ENCODE data around the gene HOXB13.

HOXB13 gene

DNA sequence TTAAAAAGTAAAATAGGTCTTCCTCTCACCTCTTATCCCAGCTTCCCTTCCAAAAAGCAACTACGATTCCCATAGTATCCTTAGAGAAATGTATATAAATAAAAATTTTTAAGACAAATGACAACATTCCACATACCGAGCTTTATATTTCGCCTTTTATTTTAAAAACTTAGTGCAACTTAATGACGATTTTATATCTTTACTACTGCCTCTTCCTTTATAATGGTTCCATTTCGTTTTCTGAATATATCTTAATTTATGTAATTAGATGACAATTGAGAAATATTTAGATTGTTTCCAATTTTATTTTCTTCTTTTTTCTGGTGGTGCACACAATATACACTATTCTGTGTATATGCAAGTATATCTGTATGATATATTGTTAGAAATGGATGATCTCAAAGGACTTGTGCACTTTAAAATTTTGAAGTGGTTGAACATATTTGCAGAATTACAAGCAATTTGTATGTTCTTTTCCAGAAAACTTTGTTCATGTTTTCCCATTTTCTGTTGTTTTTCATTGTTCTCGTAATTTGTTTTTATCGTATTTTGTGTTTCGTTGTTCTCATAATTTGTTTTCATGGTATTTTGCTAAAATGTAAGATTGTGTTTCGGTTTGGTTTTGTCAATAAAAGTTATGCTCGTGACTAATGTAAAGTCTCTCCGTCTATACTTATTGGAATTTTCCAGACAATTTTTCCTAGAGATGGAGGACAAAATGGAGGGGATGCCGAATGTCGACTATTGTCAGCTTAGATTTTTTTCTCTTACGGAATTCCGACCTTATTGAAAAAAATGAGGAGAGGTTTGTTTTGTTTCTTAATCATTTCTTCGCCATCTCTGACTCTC, 20.4 kb upstream of the HOXB13 start:
- no peak for DNase-seq (ENCODE audit: low read depth in 3 of 3)

DNA sequence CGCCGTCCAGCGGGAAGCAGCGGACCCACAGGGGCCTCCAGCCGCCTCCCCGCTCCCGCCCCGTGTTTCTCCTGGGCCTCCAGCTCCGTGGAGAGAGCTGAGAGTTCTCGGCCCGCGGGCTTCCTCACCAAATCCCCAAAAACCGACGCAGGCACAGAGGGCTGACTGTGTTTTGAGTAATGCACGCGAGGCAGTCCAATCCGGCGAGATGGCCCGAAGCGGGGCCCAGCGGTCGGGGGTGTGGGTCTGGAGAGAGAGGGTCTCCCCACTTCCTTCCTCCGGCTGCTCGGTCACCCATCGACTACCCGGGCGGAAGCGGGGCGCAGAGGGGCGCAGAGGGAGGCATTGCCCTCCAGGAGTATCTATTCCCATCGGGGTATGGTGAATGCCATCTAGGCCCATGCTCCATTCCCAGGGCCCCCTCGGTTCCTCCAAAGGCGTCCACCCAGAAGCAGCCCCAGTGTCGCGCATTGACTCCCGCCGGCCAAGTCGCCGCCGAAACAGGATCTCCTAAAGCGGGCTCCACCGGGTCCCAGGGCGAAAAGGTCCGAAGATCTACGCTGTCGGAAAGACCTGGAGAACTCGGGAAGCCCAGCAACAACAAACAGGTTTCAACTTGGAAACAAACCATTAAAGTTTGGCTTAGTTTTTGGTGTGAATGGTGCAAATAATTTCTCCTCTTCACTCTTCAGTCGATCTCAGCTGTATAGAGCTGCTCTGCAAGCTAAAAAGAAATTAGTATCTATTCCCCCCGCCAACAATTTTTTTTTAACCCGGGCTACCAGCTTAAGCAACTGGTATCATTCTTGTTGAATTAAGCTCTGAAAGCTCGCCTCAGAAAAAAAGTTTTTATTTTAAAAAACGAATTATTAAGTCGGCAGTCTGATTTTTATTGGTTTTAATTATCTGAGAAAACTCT, 19.2 kb upstream of the HOXB13 start:
- DNase-seq (ENCODE audit: low read depth in 3 of 3), result no peak

DNA sequence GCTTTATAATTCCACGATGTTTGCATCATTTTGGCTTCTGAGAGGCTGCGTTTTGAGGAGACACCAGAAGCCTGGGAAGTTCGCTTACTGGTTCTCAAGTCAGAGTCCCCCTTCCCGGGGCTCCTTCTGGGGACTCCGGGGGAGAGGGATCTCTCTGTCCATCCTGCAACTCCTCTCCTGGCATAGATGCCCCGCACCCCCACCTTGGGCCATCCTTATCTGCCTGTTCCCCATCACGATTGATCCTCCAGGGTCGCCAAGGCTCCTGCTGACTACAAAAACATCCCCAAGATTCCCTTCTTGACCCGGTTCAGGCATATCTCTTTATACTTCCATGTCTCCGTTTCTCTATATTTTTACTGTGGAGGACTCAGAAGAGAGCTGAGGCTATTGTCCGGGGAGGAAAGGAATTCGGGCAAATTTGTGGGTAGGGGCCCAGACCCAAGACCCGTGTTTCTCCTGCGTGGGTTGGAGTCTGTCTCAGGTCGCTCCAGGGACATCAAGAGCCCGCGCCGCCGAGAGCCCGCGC, 18.4 kb upstream of the HOXB13 start:
- no peak for DNase-seq (ENCODE audit: low read depth in 3 of 3)

DNA sequence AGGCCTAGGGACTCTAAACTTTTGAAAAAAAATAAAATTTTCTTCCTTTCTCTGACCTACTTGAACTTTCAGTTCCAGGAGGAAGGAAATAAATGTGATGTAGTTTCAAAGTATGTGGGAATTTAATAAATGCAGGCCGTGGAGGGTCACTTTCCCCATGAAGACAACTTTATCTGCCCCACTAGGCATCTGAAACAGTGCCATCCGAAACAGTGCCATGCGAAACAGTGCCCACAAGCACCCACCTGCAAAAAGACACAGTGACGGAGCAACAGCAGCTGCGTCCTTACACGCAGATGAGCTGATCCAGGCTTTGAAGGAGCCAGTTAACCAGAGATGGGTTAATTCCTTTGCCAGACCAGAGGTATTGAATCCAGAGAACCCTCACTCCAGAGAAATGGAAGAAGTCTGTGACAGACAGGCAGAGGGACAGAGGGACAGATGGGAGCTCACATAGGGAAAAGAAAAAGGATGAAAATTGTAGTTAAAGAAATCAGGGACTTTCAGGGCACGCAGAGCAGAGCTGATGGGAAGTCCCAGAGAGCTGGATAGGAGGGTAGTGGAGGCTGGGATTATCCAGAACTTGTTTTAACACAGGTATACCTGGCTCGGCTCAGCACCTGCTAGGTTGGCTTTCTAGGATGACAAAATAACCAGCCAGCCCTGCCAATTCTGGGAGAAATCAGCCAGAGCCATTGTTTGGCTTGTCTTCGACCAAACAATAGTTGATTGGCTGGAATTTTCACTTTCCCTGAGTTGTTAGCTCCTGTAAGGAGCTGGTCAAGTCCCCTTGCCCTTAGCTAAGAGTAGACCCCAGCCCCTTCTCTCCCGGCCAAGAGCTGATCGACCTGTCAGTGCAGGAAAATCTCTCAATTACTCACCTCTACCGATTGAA, 17.1 kb upstream of the HOXB13 start:
- no peak for DNase-seq (ENCODE audit: low read depth in 3 of 3)

DNA sequence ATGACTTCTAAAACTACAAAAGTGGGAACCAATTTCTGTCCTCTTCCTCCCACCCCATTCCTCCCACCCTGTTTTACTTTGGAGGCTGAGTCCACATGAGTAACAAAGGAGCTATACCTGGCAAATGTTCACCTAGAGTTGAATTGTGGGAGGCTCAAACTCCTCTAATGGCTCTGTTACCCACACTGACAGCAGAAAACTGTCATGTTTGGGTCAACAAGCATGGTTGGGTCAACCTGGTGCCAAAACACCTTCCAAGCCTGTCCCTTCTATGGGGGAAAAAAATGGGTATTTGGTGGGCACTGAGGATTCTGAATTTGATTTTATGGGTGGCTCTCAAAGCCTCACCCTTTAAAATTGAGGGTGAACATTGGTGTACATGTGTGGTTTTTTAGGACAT, 12.0 kb upstream of the HOXB13 start:
- no peak for DNase-seq (ENCODE audit: low read depth in 3 of 3)

DNA sequence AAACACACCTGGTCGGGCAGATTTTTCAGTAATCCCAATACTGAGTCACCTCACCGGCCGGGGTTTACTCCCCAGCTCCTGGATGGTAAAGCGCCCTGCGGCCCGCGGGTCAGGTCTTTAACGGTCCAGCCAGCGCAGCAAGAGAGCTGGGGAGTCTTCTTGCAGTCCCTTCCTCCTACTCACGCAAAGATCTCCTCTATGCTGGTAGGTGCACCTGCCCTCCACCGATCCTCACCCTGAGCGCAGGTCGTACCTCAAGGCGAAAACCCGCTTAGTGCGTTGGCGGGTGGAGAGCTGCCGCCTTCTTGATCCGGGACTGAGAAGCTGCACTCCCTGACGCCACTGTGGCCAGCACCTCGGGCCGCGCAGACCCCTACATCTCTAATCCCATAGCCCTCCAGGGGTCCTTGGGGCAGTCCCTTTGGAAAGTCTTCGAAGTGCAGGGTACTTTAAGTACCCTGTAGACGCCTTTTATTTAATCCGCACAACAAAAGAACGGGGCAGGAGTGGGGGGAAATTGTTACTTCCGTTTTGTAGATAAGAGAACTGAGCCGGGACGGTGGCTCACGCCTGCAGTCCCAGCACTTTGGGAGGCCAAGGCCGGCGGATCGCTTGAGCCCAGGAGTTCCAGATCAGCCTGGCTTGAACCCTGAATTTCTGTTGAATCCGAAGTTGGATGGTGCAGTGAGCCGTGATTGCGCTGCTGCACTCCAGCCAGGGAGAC, 10.4 kb upstream of the HOXB13 start:
- no peak for DNase-seq (ENCODE audit: low read depth in 3 of 3)

DNA sequence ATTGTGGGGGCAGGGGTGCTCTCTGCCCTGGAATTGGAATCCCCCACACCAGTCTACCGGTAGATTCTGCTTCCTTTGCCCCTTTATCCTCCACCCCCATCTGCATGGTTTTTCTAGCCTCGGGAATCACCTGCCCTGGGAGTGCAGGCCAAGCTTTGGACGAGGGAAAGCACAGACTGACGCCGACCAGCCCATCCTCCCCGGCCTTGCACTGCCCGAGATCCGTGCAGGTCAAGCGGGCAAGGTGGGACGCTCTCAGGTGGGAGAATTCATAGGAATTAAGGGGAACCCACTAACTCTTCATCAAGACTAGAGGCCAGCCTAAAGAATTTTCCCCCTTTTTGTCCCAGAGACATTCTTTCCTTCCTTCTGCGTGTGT, 9.9 kb upstream of the HOXB13 start:
- no peak for DNase-seq (ENCODE audit: low read depth in 3 of 3)

DNA sequence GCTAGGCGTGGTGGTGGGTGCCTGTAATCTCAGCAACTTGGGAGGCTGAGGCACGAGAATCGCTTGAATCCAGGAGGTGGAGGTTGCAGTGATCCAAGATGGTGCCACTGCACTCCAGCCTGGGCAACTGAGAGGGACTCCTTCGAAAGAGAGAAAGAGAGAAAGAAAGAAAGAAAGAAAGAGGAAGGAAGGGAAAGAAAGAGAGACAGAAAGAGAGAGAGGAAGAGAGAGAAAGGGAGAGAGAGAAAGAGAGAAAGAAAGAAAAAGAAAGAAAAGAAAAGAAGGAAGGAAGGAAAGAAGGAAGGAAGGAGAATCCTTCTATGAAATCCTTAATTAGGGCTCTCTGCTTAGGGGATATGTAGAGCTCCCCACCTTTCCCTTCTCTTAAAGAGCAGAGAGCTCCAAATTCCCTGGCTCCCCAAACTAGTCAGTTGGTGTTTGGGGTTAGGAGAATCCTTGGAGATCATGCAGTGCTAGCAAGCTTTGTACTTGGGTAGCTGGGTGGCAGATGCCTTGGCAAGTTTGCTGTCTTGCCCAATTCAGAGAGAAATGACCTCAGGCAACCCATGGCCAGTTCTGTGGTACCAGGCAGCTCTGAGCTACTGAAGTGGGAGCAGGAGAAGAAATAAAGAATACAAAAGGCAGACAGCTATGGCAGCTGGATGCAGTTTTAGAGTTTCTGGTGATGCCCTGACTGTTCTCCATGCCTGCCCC, 8.9 kb upstream of the HOXB13 start:
- no peak for DNase-seq (ENCODE audit: low read depth in 3 of 3)

DNA sequence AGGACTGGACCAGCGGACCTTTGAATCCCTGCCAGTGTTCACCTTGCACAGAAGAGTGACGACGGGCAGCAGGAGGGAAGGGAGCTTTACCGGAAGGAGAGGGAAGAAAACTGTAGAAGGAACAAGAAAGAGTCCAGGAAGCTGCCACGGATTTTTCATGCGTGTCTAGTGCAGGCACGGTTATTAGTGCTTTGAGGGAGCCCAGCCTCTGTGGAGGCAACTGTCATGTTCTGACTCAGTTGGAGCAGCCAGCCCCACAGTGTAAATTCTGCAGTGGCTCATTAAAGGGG, 6.5 kb upstream of the HOXB13 start:
- DNase-seq (ENCODE audit: low read depth in 3 of 3), result no peak

DNA sequence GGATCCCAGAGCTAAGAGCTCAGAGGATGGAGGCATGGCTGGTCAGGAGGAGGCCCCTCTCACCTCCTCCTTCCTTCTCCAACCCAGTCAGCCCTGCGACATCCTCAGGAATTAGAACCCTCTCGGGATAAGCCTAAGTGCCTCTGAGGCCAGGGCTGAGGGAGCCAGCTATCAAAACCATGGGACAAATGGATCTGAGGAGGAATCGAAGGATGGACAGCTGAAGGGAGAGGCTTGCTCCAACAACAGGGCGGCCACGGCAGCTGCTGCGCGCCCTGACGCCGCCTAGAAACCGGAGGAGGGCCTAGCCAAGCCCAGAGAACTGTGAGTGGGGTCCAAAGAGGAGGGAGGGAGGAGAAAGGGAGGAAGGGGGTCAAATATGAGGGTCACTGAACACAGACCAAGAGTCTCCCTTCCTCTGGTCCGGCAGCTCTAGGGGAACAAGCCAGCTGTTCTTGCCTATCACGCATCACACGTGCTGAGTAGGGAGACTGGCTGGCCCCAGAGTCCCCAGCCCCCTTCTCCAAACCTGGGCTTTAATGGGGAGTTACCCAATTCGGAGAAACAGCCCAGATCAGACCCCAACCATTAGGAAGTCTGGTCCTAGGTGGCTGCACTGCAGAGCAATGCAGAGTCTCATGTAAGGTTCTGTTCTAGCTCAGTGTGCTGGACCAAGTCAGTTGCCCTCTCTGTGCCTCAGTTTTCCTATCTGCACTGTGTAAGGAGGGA, 5.9 kb upstream of the HOXB13 start:
- no peak for DNase-seq (ENCODE audit: low read depth in 3 of 3)

DNA sequence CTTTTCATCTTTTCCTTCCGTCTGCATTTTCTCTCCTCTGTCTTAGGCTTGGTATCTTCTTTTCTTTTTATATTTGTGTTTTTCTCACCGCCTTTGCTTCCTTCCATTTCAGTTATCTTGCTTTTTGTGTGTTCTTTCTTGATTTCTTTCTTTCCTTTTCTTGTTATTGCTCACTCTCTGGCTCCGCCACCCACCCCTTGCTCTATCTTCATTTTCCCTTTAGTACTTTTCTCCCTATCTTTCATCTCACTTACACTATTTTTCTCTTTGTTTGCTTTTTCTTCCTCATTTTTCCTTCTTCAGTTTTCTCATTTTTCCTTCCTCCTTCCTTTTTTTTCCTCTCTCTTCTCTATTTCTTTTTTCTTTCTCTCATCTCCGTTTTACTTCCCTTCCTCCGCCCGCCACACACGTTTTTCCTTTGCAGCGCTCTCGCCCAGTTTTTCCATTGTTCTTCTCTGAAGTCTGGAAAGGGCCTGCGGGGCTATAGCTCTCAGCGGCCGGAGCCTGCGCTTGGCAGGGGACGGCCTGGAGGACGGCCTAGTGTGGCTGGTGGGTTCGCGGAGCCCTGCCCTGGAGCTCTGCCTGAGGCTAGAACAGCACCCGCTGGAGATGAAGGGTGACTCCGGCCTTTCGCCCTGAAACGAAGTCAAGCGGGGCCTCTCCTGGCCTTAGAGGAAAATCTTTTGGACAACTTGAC, 5.2 kb upstream of the HOXB13 start:
- no peak for DNase-seq (ENCODE audit: low read depth in 3 of 3)

DNA sequence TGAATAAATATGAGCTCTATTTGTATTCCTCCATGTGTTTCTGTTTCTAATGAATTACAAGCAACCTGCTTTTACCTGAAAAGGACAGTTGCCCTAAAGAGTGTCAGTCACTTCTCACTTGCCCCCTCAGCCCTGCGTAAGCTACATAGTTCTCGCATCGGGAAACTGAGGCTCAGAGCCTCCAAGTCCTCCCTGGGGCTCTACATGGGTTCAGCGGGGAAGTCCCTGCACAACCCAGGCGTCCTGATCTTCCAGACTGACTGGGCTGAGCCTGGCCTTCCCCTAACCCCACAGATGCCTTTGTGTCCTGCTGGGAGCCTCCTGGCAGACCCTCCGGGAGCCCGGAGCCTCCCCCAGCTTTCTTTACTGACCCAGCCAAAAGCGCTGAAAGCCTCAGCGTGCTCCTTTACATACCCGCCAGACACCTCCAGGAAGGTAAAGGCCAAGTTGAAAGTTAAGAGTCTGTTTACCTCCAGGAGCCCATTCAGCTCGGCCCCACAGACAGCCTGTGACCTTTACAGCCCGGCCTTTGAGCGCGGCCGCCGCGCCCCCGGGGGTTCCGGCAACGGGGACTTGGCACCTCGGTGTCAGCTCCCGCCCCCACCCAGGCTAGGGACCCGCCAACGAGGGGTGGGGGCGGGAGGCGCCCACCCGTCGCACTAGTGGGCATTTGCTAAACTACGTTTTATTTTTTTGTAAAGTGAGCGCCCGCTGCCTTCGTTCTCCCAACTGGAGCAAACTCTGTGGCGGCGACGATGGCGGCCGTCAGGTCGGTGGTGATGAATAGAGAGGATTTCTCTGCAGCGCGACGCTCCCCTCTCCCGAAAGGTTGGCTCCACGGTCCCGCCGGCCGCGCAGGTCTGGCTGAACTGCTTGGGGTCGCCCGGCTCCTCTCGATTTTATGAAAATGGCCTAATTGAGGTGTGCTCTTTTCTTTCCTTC, 4.4 kb upstream of the HOXB13 start:
- DNase-seq (ENCODE audit: low read depth in 3 of 3), result no peak

DNA sequence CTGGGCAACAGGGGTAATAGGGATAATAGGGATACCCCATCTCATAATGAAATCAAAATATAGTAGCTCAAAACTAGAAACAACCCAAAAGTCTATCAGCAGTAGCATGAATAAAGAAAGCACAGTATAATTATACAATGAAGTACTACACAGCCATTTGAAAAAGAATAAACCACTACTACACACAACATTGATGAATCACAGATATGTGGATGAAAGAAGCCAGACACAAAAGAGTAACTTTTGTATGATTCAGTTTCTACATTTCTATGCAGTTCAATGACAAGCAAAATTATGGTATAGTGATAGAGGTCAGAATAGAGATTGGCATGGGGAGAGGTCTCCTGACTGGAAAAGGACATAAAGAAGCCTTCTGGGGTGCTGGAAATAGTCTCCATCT, 2.8 kb upstream of the HOXB13 start:
- no peak for DNase-seq (ENCODE audit: low read depth in 3 of 3)

DNA sequence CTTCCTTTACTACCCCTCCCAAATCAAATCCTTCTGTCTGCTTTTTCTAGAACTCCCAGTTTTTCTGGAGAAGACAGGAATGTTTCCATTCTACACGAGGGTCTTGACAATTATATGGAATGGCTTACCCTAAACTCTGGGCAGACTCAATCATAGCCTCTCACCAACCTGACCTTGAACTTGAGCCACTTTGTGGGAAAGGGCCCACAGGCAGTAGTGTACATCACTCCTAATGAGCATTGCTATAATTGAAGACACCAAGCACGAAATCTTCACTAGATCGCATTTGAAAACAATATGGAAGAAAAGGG, 1.6 kb upstream of the HOXB13 start:
- DNase-seq (ENCODE audit: low read depth in 3 of 3), result no peak

DNA sequence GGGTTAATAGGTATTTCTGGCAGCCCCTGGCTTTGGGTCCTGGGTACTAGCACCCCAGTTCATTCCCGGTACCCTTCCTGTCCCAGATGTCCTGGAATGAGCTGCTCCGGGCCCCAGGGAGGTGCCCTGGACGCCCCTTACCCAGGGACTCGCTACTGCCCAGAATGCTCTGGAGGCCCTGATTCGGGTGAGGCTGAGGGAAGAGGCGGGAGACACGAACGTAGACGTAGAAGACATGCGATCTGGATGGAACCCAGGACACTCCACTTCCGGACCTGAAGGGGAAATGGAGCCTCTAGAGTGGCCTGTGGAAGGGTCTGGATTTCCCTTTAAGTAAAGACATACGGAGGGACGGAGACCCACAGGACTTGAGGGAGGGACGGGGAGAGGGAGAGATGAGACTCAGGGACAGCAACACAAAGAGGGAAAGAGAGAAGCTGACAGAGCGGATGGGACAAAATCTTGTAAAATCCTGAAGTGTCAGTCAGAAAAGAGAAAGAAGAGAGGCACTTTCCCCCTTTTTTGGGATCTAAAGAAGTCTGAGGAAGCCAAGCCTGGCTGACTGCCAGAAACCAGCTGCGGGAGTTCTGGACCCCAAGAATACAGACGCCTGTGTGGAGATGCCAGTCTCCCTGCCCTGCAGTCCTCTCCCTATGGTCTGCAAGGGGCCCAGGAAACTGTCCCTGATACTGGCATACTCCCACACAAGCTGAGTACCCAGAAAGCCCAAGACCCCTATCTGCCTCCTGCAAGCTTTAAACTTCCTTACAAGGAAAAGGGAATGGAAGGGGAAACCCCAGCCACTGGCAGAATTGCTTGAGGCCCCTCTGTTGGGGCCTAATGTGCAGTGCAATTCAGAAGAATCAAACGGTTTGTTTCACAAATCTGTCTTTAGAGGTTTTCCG, 1.0 kb upstream of the HOXB13 start:
- DNase-seq (ENCODE audit: low read depth in 3 of 3), result no peak

DNA sequence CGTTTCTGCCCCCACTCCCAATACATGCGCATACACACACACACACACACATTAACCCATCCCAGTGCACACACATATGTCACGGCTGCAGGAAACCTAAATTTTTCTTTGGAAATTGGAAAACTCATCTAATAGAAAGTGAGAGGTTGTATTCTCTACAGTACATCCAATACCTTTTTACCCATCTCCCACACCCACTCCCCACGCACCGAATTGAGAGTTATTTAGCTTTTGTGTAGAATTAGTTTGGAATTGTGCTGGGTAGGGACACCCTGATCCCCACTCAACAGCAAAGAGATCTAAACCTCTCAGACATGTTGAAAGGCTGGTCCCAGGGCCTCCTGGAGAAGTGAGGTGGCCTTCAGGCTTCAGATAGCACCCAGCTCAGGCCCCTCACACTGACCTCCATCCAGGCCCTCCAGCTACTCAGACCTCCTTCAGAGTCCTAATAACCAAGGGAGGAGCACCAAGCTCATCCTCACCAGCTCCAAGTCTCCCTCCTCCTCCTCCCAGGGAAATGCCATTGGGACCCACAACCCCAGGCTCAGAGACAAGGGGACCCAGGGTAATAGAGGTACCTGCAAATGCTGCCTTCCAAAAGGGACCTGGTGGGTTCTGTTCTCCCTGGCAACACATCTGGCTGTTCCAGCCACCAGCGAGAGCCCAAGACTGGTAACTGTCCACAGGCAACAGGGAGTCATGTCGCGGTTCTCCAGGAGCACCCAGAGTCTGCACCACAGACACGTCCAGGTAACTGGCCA, 955 bp downstream of the HOXB13 start:
- no peak for DNase-seq (ENCODE audit: low read depth in 3 of 3)

DNA sequence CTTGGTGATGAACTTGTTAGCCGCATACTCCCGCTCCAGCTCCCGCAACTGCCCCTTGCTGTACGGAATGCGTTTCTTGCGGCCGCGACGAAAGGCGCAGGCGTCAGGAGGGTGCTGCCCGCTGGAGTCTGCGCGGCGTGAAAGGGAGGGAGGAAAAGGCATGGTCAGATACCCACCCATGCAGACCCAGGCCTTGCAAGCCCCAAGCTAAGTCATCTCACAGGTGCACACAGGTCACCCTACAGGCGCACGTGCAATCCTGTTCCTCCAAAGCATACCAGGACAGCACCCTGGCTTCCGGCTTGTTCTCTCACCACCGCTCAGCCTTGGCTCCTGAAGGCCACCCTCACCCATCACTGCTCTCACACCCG, 1.6 kb downstream of the HOXB13 start:
- no peak for DNase-seq (ENCODE audit: low read depth in 3 of 3)

Data from stimulated activated CD4-positive, alpha-beta T cell treated with anti-CD3 and anti-CD28 coated beads, TNF-alpha, amount 100 ng/mL, for 48 hours (primary cell).